NCI-H446 treated with DMSO at 0.1 percent for 48 hours (cell line): Measurements from ENCODE around the gene BCO2.

Experiments used
- DNase-seq: peaks from one replicate; lab custom pipeline; 2025; lab: John Stamatoyannopoulos, UW

BCO2 gene

DNA sequence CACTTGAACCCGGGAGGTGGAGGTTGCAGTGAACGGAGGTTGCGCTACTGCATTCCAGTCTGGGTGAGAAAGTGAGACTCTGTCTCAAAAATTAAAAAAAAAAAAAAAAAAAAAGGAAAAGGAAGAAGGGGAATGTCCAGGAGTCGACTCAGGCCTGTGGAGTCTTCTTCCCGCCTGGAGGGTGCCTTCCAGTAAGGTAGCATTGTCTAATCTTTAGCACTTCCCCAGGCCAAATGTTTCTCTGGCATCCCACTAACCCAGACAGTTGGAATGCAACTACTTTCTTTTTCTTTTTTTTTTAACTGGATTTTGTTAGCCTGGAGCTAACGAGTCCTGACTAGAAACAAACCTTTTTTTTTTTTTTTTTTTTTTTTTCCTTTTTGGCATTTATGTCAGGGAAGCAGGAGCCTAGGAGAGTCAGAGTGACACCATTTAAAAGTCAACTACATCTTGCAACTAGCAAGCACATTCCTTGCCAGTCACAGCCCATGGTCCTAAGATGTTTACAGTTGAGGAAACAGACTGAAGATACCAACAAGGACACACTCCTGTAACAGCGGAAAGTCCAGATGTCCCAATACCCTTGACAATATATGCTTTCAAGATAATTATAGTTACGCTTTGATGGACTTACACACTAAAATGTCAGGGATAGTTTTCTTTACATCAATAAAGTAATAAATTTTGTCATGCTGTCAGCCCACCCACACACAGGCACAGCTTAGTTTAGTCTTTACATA is 74.7 kb downstream of the BCO2 start:
- DNase-seq: no peak

DNA sequence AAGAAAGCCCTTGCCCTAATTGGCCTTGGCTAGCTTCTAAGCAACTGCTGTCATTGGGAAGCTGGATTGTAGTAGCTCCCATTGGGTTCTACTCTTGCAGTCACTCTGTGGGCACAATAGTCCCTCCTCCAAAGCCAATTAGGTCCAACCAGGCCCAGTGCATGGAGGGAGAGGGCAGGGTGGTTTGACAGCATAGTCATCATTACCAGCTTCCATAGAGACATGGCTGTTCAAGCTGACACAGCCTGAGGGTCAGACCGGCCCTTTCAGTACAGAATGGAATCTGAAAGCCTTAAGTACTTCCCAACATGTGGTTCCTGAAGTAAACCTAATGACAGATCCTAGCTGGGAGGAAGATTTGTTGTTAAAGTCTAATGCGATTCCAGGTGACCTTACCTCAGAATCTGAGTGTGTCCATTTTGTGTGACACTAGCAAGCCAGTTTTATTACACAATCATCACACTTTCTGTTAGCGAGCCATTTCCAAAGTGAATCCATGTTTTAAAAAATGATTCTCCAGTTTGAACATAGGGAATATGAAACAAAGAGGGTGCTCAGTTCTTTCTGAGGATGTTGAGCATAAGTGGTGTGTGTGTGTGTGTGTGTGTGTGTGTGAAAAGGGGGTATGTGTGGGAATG is 78.4 kb downstream of the BCO2 start:
- no peak for DNase-seq

DNA sequence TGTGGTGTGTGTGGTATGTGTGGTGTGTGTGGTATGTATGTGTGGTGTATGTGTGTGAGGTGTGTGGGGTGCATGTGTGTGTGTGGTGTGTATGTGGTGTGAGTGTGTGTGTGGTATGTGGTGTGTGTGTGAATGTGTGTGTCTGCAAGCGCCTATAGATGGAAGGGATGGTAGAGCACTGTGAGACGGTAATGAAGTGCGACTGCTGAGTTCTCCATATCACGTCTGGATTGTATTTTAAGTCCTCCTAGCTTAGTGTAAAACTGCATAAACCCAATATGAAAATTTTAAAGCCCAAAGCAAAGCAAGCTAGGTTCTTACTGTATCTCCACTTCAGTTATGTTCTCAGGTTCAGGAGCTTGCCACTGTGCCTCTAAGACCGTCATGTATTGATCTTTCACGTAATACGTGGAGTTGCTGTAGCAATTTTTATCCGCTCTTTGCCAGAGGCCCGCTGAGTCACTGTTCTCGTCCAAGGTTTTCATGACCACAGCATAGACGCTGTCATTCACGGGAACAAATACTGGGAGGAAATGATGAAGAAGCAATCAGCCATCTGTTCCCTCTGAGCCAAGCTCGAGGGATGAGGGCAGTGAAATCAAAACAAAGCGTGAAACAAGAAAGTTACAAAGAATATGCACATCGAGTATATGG is 79.9 kb downstream of the BCO2 start:
- peak; percentile 81 for DNase-seq

DNA sequence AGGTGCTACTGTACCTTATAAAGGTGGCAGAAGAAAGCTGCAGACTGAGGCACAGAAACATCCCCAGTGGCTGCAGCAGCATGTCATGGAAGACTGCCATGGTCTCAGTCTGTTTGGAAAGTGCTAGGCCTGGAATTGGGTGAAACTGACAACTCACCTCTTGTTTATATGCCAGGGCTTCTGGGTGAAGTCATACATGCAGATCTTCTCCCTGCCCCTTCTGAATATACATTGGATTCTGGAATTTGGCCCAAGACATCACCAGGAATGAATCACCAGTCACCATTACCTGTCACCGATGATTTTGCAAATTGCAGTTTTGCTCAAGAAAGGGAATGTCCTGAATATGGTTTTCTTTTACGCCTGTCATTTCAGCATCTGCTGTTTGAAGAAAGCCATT is 85.2 kb downstream of the BCO2 start, which contains the start of gene PLET1:
Gene PLET1, minus strand, starts transcription at position 371 of the 400 bp plus-strand sequence. Its CDS starts 271 bp downstream, at position 100.
- DNase-seq: no peak

DNA sequence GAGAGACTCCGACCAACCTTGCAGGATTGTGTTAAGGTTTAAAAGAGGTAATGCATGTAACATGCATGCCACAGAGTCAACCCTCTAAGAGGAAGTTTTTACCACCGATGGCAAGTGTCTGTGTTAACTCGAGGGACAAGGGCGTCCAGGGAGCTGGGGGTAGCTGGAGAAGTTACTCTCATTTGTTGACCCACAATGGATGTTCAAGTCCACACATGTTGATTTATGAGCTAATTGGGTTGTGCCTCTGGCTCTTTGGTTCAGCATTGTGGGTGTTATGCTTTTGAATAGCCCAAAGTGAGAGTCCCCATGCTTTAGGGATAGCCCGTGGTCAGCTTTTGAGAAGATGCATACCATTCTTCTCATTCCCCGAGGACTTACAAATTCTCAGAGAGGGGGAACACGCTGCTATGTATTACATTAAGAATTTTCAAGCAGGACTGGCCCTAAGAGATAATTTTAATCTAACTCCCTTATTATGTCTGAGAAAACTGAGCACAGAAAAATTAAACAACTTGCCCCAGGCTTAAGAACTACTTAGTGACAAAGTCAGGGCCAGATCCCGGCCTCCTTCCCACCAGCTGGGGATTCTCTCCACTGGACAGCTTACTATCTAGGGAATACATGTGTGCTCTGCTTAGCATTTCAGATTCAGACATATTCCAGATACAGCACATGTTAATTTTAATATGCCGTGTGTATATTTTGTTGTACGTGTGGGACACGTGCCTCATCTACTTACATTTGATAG is 90.5 kb downstream of the BCO2 start:
- DNase-seq: no peak

DNA sequence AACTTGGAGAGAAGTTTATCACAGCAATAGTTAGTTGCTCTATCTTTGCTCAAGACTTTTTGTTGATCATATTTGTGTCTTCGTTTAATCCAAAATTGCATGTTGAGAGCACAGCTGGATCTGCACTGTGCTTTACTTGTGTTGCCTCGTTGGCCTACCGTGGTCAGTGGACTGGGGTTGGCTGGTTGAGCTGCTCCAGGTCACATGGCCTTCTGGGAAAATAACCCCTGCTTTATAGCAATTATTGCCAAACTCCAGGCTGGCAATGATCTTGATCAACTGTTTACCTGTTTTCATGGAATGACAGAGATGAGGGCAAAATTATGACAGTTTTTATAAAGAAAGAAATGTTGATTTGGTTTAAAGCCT is 91.1 kb downstream of the BCO2 start:
- no peak for DNase-seq

DNA sequence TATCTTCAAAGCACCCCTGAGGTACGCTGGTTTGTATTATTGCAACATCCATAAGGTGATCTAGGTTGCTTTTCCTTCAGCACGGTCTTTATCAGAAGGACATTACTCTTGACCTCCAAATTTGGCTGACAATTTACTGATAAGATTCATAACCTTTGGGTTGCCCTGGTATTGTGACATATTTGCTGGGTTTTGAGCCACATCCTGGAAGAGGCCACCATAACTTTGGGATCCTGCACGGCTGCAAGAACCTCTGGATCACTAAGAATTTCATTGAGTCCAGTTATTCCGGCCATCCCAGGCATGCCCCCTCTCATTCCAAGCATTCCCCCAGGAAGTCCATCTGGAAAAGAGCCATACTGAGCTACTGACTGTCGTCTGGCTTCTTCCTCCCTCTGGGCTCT is 91.9 kb downstream of the BCO2 start:
- no peak for DNase-seq

DNA sequence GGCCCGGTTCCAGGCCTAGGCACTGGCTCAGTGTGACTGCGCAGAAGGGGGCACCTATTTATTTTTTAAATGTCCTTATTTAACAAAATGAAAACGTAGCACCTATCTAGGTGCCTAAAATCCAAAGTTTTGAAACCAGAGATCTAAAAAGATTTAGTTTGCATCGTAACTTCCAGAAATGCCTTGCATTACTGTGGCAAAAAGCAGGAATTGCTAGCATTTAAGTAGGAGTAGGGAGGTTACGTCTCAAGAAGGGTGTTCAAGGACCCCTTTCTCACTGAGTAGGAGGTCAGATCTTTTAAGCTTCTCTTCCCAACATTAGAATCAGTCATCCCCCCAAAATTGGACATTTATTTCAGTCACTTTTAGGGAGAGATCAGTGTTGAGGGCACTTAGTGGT is 93.1 kb downstream of the BCO2 start:
- no peak for DNase-seq
